Measurements from ENCODE around the gene RELL2.

DNA sequence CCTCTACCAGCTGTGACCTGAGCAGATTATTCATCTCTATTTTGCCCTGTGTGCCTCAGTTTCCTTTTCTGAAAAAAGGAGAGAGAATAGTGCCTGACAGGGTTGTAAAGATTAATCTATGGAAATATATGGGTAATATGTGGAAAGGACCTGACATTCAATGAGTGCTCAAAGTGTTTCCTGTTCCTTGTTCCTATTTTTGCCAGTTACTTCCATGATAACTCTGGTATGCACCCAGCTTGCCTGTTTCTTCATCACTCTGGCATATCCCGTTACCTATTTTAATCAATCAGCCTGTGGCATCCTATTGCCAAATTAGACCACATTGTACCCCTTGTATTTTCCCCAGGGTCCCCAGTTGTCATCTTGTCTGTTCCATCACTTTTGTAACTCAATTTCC, 48.8 kb downstream of the RELL2 start:
- no peak for TF ChIP-seq HOXA7 (CRISPR knock-in tag; IDR thresholded peaks at IDR 0.05; ENCODE audit: borderline replicate concordance)
- no peak for TF ChIP-seq KLF8 (tag by site-specific recombination; IDR thresholded peaks at IDR 0.05)
- TF ChIP-seq, protein P1, sequence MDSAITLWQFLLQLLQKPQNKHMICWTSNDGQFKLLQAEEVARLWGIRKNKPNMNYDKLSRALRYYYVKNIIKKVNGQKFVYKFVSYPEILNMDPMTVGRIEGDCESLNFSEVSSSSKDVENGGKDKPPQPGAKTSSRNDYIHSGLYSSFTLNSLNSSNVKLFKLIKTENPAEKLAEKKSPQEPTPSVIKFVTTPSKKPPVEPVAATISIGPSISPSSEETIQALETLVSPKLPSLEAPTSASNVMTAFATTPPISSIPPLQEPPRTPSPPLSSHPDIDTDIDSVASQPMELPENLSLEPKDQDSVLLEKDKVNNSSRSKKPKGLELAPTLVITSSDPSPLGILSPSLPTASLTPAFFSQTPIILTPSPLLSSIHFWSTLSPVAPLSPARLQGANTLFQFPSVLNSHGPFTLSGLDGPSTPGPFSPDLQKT (IDR thresholded peaks at IDR 0.05; ENCODE audit: borderline replicate concordance, low read depth, low read length), result no peak
- TF ChIP-seq CTCF (tag by site-specific recombination; IDR thresholded peaks at IDR 0.05), result no peak
- no peak for TF ChIP-seq HOXC10 (CRISPR knock-in tag; IDR thresholded peaks at IDR 0.05)
- TF ChIP-seq ZFHX2 (tag by site-specific recombination; conservative IDR thresholded peaks at IDR 0.05), result no peak
- TF ChIP-seq, protein P2, sequence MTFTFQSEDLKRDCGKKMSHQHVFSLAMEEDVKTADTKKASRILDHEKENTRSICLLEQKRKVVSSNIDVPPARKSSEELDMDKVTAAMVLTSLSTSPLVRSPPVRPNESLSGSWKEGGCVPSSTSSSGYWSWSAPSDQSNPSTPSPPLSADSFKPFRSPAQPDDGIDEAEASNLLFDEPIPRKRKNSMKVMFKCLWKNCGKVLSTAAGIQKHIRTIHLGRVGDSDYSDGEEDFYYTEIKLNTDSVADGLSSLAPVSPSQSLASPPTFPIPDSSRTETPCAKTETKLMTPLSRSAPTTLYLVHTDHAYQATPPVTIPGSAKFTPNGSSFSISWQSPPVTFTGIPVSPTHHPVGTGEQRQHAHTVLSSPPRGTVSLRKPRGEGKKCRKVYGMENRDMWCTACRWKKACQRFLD (tag by site-specific recombination; IDR thresholded peaks at IDR 0.05), result no peak
- no peak for TF ChIP-seq ZNF211 (tag by site-specific recombination; IDR thresholded peaks at IDR 0.05; ENCODE audit: low read depth)
- TF ChIP-seq ZNF114 (tag by site-specific recombination; IDR thresholded peaks at IDR 0.05), result no peak
- TF ChIP-seq ZNF302 (tag by site-specific recombination; IDR thresholded peaks at IDR 0.05; ENCODE audit: low read depth), result no peak
- TF ChIP-seq ZNF335 (tag by site-specific recombination; conservative IDR thresholded peaks at IDR 0.05), result no peak

Measured in HEK293 (cell line).